ENCODE data around the gene ADAR.

Gene ADAR

GRCh38 chr1:154623358-154623757 is 15.4 kb upstream of the ADAR start:
- peaks cover 12% of the 10 kb centered on the region for H3K36me3 Mint-ChIP-seq (ENCODE audit: low read depth)
- H3K4me3 Mint-ChIP-seq, result no peak overlapping the region
- no peaks in the 10 kb centered on the region for H3K27me3 Mint-ChIP-seq (ENCODE audit: low read depth)
- peaks cover 45% of the 10 kb centered on the region for H3K4me1 Mint-ChIP-seq (ENCODE audit: low read depth)
- H3K9me3 Mint-ChIP-seq, result no peaks in the 10 kb centered on the region
- H3K27ac Mint-ChIP-seq, result no peak overlapping the region

- H3K9me3 Mint-ChIP-seq, result no peaks in the 10 kb centered on the region
- peaks cover 43% of the 10 kb centered on the region for H3K4me1 Mint-ChIP-seq (ENCODE audit: low read depth)
- H3K27me3 Mint-ChIP-seq (ENCODE audit: low read depth), result no peaks in the 10 kb centered on the region
- peaks cover 11% of the 10 kb centered on the region for H3K36me3 Mint-ChIP-seq (ENCODE audit: low read depth)
- H3K27ac Mint-ChIP-seq, result no peak overlapping the region
- no peak overlapping the region for H3K4me3 Mint-ChIP-seq
These were observed 14.6 kb upstream of the ADAR start for GRCh38 chr1:154622503-154623039.

- Mint-ChIP-seq H3K27ac (peak overlapping the region; percentile 68), H3K4me1 (ENCODE audit: low read depth) (peaks cover 43% of the 10 kb centered on the region), H3K4me3 (no peak overlapping the region), H3K36me3 (ENCODE audit: low read depth) (peaks cover 8% of the 10 kb centered on the region), H3K27me3 (ENCODE audit: low read depth) (no peaks in the 10 kb centered on the region), H3K9me3 (no peaks in the 10 kb centered on the region)
These were observed 13.9 kb upstream of the ADAR start for GRCh38 chr1:154621875-154622274.

GRCh38 chr1:154620751-154621150 is 12.8 kb upstream of the ADAR start:
- Mint-ChIP-seq H3K36me3 (ENCODE audit: low read depth) (peaks cover 10% of the 10 kb centered on the region), H3K27me3 (ENCODE audit: low read depth) (no peaks in the 10 kb centered on the region), H3K27ac (no peak overlapping the region), H3K9me3 (no peaks in the 10 kb centered on the region), H3K4me1 (ENCODE audit: low read depth) (peaks cover 46% of the 10 kb centered on the region), H3K4me3 (no peak overlapping the region)

- H3K4me1 Mint-ChIP-seq (ENCODE audit: low read depth), result peaks cover 52% of the 10 kb centered on the region
These were observed 11.4 kb upstream of the ADAR start for GRCh38 chr1:154619181-154619948.

GRCh38 chr1:154616659-154617345 is 8.8 kb upstream of the ADAR start:
- Mint-ChIP-seq H3K4me1 (ENCODE audit: low read depth) (peaks cover 42% of the 10 kb centered on the region), H3K36me3 (ENCODE audit: low read depth) (peaks cover 5% of the 10 kb centered on the region), H3K4me3 (no peak overlapping the region), H3K27ac (no peak overlapping the region), H3K9me3 (no peaks in the 10 kb centered on the region), H3K27me3 (ENCODE audit: low read depth) (no peaks in the 10 kb centered on the region)

More at GRCh38 chr1:154619181-154619948, 11.4 kb upstream of the ADAR start:
- no peak overlapping the region for H3K27ac Mint-ChIP-seq
- H3K9me3 Mint-ChIP-seq, result no peaks in the 10 kb centered on the region
- H3K36me3 Mint-ChIP-seq (ENCODE audit: low read depth), result peaks cover 10% of the 10 kb centered on the region
- H3K4me3 Mint-ChIP-seq, result no peak overlapping the region
- H3K27me3 Mint-ChIP-seq (ENCODE audit: low read depth), result no peaks in the 10 kb centered on the region

GRCh38 chr1:154615411-154615810 is 7.4 kb upstream of the ADAR start:
- no peaks in the 10 kb centered on the region for H3K9me3 Mint-ChIP-seq
- peaks cover 3% of the 10 kb centered on the region for H3K36me3 Mint-ChIP-seq (ENCODE audit: low read depth)
- no peak overlapping the region for H3K4me3 Mint-ChIP-seq
- H3K27ac Mint-ChIP-seq, result no peak overlapping the region
- H3K27me3 Mint-ChIP-seq (ENCODE audit: low read depth), result no peaks in the 10 kb centered on the region
- peaks cover 45% of the 10 kb centered on the region for H3K4me1 Mint-ChIP-seq (ENCODE audit: low read depth)

GRCh38 chr1:154614901-154615300 is 6.9 kb upstream of the ADAR start:
- peak overlapping the region; percentile 68 for H3K27ac Mint-ChIP-seq
- H3K36me3 Mint-ChIP-seq (ENCODE audit: low read depth), result peaks cover 2% of the 10 kb centered on the region
- peak overlapping the region; percentile 5 for H3K4me3 Mint-ChIP-seq
- H3K27me3 Mint-ChIP-seq (ENCODE audit: low read depth), result no peaks in the 10 kb centered on the region
- peaks cover 48% of the 10 kb centered on the region for H3K4me1 Mint-ChIP-seq (ENCODE audit: low read depth)
- H3K9me3 Mint-ChIP-seq, result no peaks in the 10 kb centered on the region

GRCh38 chr1:154614247-154614646 is 6.3 kb upstream of the ADAR start:
- no peaks in the 10 kb centered on the region for H3K27me3 Mint-ChIP-seq (ENCODE audit: low read depth)
- H3K27ac Mint-ChIP-seq, result peak overlapping the region; percentile 0
- H3K4me1 Mint-ChIP-seq (ENCODE audit: low read depth), result peaks cover 49% of the 10 kb centered on the region
- no peaks in the 10 kb centered on the region for H3K9me3 Mint-ChIP-seq
- H3K36me3 Mint-ChIP-seq (ENCODE audit: low read depth), result peaks cover 4% of the 10 kb centered on the region
- no peak overlapping the region for H3K4me3 Mint-ChIP-seq

GRCh38 chr1:154611150-154611862 is 3.3 kb upstream of the ADAR start:
- Mint-ChIP-seq H3K27me3 (ENCODE audit: low read depth) (no peaks in the 10 kb centered on the region), H3K36me3 (ENCODE audit: low read depth) (peaks cover 13% of the 10 kb centered on the region), H3K27ac (peak overlapping the region; percentile 8), H3K9me3 (no peaks in the 10 kb centered on the region), H3K4me1 (ENCODE audit: low read depth) (peaks cover 47% of the 10 kb centered on the region), H3K4me3 (no peak overlapping the region)

GRCh38 chr1:154609398-154610380 is 1.7 kb upstream of the ADAR start:
- Mint-ChIP-seq H3K27me3 (ENCODE audit: low read depth) (no peaks in the 10 kb centered on the region), H3K36me3 (ENCODE audit: low read depth) (peaks cover 21% of the 10 kb centered on the region), H3K4me1 (ENCODE audit: low read depth) (peaks cover 45% of the 10 kb centered on the region), H3K9me3 (no peaks in the 10 kb centered on the region), H3K27ac (peak overlapping the region; percentile 97), H3K4me3 (peak overlapping the region; percentile 97)

- no peaks in the 10 kb centered on the region for H3K9me3 Mint-ChIP-seq
- no peaks in the 10 kb centered on the region for H3K27me3 Mint-ChIP-seq (ENCODE audit: low read depth)
- H3K4me3 Mint-ChIP-seq, result peak overlapping the region; percentile 97
- H3K27ac Mint-ChIP-seq, result peak overlapping the region; percentile 97
- peaks cover 49% of the 10 kb centered on the region for H3K4me1 Mint-ChIP-seq (ENCODE audit: low read depth)
- peaks cover 29% of the 10 kb centered on the region for H3K36me3 Mint-ChIP-seq (ENCODE audit: low read depth)
These were observed 648 bp upstream of the ADAR start for GRCh38 chr1:154608397-154609270.

GRCh38 chr1:154607106-154607608 is 829 bp downstream of the ADAR start:
- H3K4me1 Mint-ChIP-seq (ENCODE audit: low read depth), result peaks cover 59% of the 10 kb centered on the region

More at GRCh38 chr1:154607106-154607608, 829 bp downstream of the ADAR start:
- Mint-ChIP-seq H3K27me3 (ENCODE audit: low read depth) (no peaks in the 10 kb centered on the region), H3K4me3 (peak overlapping the region; percentile 97), H3K9me3 (no peaks in the 10 kb centered on the region), H3K36me3 (ENCODE audit: low read depth) (peaks cover 29% of the 10 kb centered on the region), H3K27ac (peak overlapping the region; percentile 97)

Measured in T-helper 1 cell treated with Interleukin-12 subunit alpha and Interleukin-12 subunit beta and Interleukin-4 antibody, amounts not matched to agents 30 μg/mL and 1 μg/mL, for 36 hours (primary cell).